ENCODE results near the gene KRT33A.

Gene KRT33A

GRCh38 chr17:41311111-41311510 is 39.5 kb downstream of the KRT33A start:
- no peaks in the 10 kb centered on the region for H3K36me3 ChIP-seq (ENCODE audit: low read length)
- no peaks in the 10 kb centered on the region for H3K27me3 ChIP-seq (ENCODE audit: low read length)
- TF ChIP-seq CTCF (IDR thresholded peaks at IDR 0.05; ENCODE audit: insufficient read depth, low read length, poor library complexity, severe bottlenecking) (no peak), EZH2phosphoT487 (conservative IDR thresholded peaks at IDR 0.05; ENCODE audit: low read length) (no peak)

GRCh38 chr17:41308918-41309359 is 41.7 kb downstream of the KRT33A start, which contains the start of gene KRTAP16-1:
Gene KRTAP16-1 (minus strand): TSS chr17:41309309. CDS start chr17:41309253, 56 bp downstream.
- Histone ChIP-seq H3K27ac (ENCODE audit: low read depth, low read length) (peak within 1 kb of the TSS; percentile 92), H3K4me3 (ENCODE audit: insufficient read depth, low read length, poor library complexity, severe bottlenecking) (peak within 1 kb of the TSS; percentile 42), H3K4me2 (ENCODE audit: low read depth, low read length, poor library complexity, severe bottlenecking) (peak within 1 kb of the TSS; percentile 63), H3K9ac (ENCODE audit: low read length) (peak within 1 kb of the TSS; percentile 31; the same call in 1 of the 2 replicates), H3K9me2 (replicated peaks; ENCODE audit: insufficient read depth, low read length) (no peaks in the 10 kb centered on the region), H3K79me2 (ENCODE audit: insufficient read depth, low read length) (no peaks in the 10 kb centered on the region), H3K27me3 (ENCODE audit: low read length) (no peaks in the 10 kb centered on the region), H3K36me3 (ENCODE audit: low read length) (no peaks in the 10 kb centered on the region), H3K9me3 (ENCODE audit: insufficient read depth, low read length) (no peaks in the 10 kb centered on the region), H4K20me1 (ENCODE audit: low read depth, low read length) (no peaks in the 10 kb centered on the region), H2AFZ (ENCODE audit: low read depth, low read length, severe bottlenecking) (peak within 1 kb of the TSS; percentile 6), H3F3A (ENCODE audit: insufficient read depth) (peaks cover 15% of the 10 kb centered on the region)
- TF ChIP-seq CTCF (IDR thresholded peaks at IDR 0.05; ENCODE audit: insufficient read depth, low read length, poor library complexity, severe bottlenecking) (no peak), EZH2phosphoT487 (conservative IDR thresholded peaks at IDR 0.05; ENCODE audit: low read length) (no peak)

More at GRCh38 chr17:41311111-41311510, 39.5 kb downstream of the KRT33A start:
- Histone ChIP-seq H3K9me3 (ENCODE audit: insufficient read depth, low read length) (no peaks in the 10 kb centered on the region), H3F3A (ENCODE audit: insufficient read depth) (peaks cover 15% of the 10 kb centered on the region), H3K9ac (ENCODE audit: low read length) (no peak overlapping the region), H3K9me2 (replicated peaks; ENCODE audit: insufficient read depth, low read length) (no peaks in the 10 kb centered on the region), H4K20me1 (ENCODE audit: low read depth, low read length) (no peaks in the 10 kb centered on the region), H2AFZ (ENCODE audit: low read depth, low read length, severe bottlenecking) (no peak overlapping the region), H3K79me2 (ENCODE audit: insufficient read depth, low read length) (no peaks in the 10 kb centered on the region), H3K27ac (ENCODE audit: low read depth, low read length) (no peak overlapping the region), H3K4me3 (ENCODE audit: insufficient read depth, low read length, poor library complexity, severe bottlenecking) (no peak overlapping the region), H3K4me2 (ENCODE audit: low read depth, low read length, poor library complexity, severe bottlenecking) (no peak overlapping the region)

GRCh38 chr17:41308251-41308917 is 42.2 kb downstream of the KRT33A start:
- Histone ChIP-seq H3F3A (ENCODE audit: insufficient read depth) (peaks cover 15% of the 10 kb centered on the region), H3K27me3 (ENCODE audit: low read length) (no peaks in the 10 kb centered on the region), H4K20me1 (ENCODE audit: low read depth, low read length) (no peaks in the 10 kb centered on the region), H3K36me3 (ENCODE audit: low read length) (no peaks in the 10 kb centered on the region), H3K79me2 (ENCODE audit: insufficient read depth, low read length) (no peaks in the 10 kb centered on the region), H2AFZ (ENCODE audit: low read depth, low read length, severe bottlenecking) (peak overlapping the region; percentile 6), H3K27ac (ENCODE audit: low read depth, low read length) (peak overlapping the region; percentile 92), H3K9ac (ENCODE audit: low read length) (peak overlapping the region; percentile 31; the same call in 1 of the 2 replicates), H3K4me2 (ENCODE audit: low read depth, low read length, poor library complexity, severe bottlenecking) (peak overlapping the region; percentile 63), H3K9me3 (ENCODE audit: insufficient read depth, low read length) (no peaks in the 10 kb centered on the region), H3K9me2 (replicated peaks; ENCODE audit: insufficient read depth, low read length) (no peaks in the 10 kb centered on the region), H3K4me3 (ENCODE audit: insufficient read depth, low read length, poor library complexity, severe bottlenecking) (no peak overlapping the region)
- no peak for TF ChIP-seq EZH2phosphoT487 (conservative IDR thresholded peaks at IDR 0.05; ENCODE audit: low read length)
- TF ChIP-seq CTCF (IDR thresholded peaks at IDR 0.05; ENCODE audit: insufficient read depth, low read length, poor library complexity, severe bottlenecking), result no peak
